BE2C (cell line): ENCODE data around the gene APOL1.
A peak's percentile ranks its signal among the peaks of the same experiment; 100 is the strongest.

ENCODE experiments used
- DNase-seq: peaks from one replicate; pipeline ENCODE4 v3.0.0-alpha.2; 2020
- H3K27me3 ChIP-seq: fragments of 250-450 bp; sonication (Bioruptor Pico); 2 replicates; pipeline ENCODE4 v1.5.1; 2020; ENCODE audit warnings: mild to moderate bottlenecking
- H3K36me3 ChIP-seq: fragments of 250-450 bp; sonication (Bioruptor Pico); 2 replicates; pipeline ENCODE4 v1.5.1; 2020; ENCODE audit warnings: mild to moderate bottlenecking
- H3K4me1 ChIP-seq: fragments of 250-450 bp; sonication (Bioruptor Pico); 2 replicates; pipeline ENCODE4 v1.5.1; 2020
- H3K4me3 ChIP-seq: 2 replicates; pipeline ENCODE4 v1.5.1; 2011; ENCODE audit warnings: low read depth, low read length
- H3K9me3 ChIP-seq: fragments of 250-450 bp; sonication (Bioruptor Pico); 2 replicates; pipeline ENCODE4 v1.5.1; 2020
- CTCF ChIP-seq: IDR thresholded peaks from 2 replicates; pipeline ENCODE4 v1.5.1; 2012; ENCODE audit warnings: mild to moderate bottlenecking, low read depth, low read length

APOL1 gene

GRCh38 chr22:36284171-36284571 is 31.2 kb downstream of the APOL1 start:
- Histone ChIP-seq H3K4me3 (no peak overlapping the region), H3K9me3 (no peaks in the 10 kb centered on the region), H3K4me1 (no peaks in the 10 kb centered on the region), H3K27me3 (no peaks in the 10 kb centered on the region), H3K36me3 (peaks cover 59% of the 10 kb centered on the region)
- TF ChIP-seq CTCF: no peak
- DNase-seq: no peak

- no peak for DNase-seq
- peaks cover 61% of the 10 kb centered on the region for H3K36me3 ChIP-seq
Measured at GRCh38 chr22:36285017-36285416, 32.1 kb downstream of the APOL1 start.

GRCh38 chr22:36285545-36285944 is 32.6 kb downstream of the APOL1 start:
- Histone ChIP-seq H3K36me3 (peaks cover 61% of the 10 kb centered on the region), H3K9me3 (no peaks in the 10 kb centered on the region), H3K27me3 (no peaks in the 10 kb centered on the region), H3K4me1 (no peaks in the 10 kb centered on the region), H3K4me3 (no peak overlapping the region)
- no peak for DNase-seq
- TF ChIP-seq CTCF: no peak

More at GRCh38 chr22:36285017-36285416, 32.1 kb downstream of the APOL1 start:
- no peak for TF ChIP-seq CTCF
- H3K4me3 ChIP-seq: no peak overlapping the region
- H3K4me1 ChIP-seq: no peaks in the 10 kb centered on the region
- H3K27me3 ChIP-seq: no peaks in the 10 kb centered on the region
- no peaks in the 10 kb centered on the region for H3K9me3 ChIP-seq

GRCh38 chr22:36286096-36286957 is 33.4 kb downstream of the APOL1 start:
- Histone ChIP-seq H3K4me3 (no peak overlapping the region), H3K27me3 (no peaks in the 10 kb centered on the region), H3K9me3 (no peaks in the 10 kb centered on the region), H3K36me3 (peaks cover 61% of the 10 kb centered on the region), H3K4me1 (no peaks in the 10 kb centered on the region)
- peak; percentile 86 for DNase-seq
- TF ChIP-seq CTCF: peak; percentile 97

GRCh38 chr22:36287881-36288515 is 35.1 kb downstream of the APOL1 start:
- DNase-seq: no peak
- Histone ChIP-seq H3K9me3 (no peaks in the 10 kb centered on the region), H3K36me3 (peaks cover 58% of the 10 kb centered on the region), H3K27me3 (no peaks in the 10 kb centered on the region), H3K4me3 (no peak overlapping the region), H3K4me1 (no peaks in the 10 kb centered on the region)
- TF ChIP-seq CTCF: no peak
